Motor neuron (in vitro differentiated cells): ENCODE data around the gene KLC3. TPM values are rescaled to one million over a fixed set of nuclear protein-coding genes. Genes with fewer than 3 reads are reported as not detected.

Experiments
- ATAC-seq, 8 experiments: fragments of 200-7000 bp; cut with Tn5 transposase; replicated peaks in 6 of 8; 2 replicates each; pipeline ENCODE4 v1.8.0; 2021; ENCODE audit warnings: mild to moderate bottlenecking in 8 of 8, moderate library complexity in 8 of 8
- H3K27ac ChIP-seq, 2 donors: fragments of 250-450 bp; sonication (Bioruptor Pico); 2 replicates each; pipeline ENCODE4 v1.9.0; 2021; ENCODE audit warnings: antibody characterized with exemption in 2 of 2, mild to moderate bottlenecking in 2 of 2, moderate library complexity in 1 of 2
- H3K4me1 ChIP-seq, 2 donors: fragments of 250-450 bp; sonication (Bioruptor Pico); replicated peaks in 1 of 2; 2 replicates each; pipeline ENCODE4 v1.6.1; 2021; ENCODE audit warnings: antibody characterized with exemption in 2 of 2, mild to moderate bottlenecking in 2 of 2, moderate library complexity in 1 of 2
- H3K4me3 ChIP-seq, 5 donors: fragments of 250-450 bp; sonication (Bioruptor Pico); 2 replicates each; pipeline ENCODE4 v1.9.0; 2021; ENCODE audit warnings: antibody characterized with exemption in 5 of 5, mild to moderate bottlenecking in 5 of 5, moderate library complexity in 4 of 5
- WGBS, 10 experiments: fragments of 450-650 bp; shearing (Covaris generic); methylation state at CpG; one replicate each; pipeline ENCODE4 v1.0.0; 2022; 5-methylcytosine and 5-hydroxymethylcytosine counted together
- in situ Hi-C, 9 experiments: fragments of 400-800 bp; cut with MboI; loops; one replicate each; pipeline ENCODE4 v1.15.0; 2021; ENCODE audit warnings: low sequenced_read_pairs in 9 of 9, low pct_unique_long_range_greater_than_20kb in 2 of 9; ENCODE audit not compliant: unreplicated experiment in 9 of 9
- total RNA-seq, 8 experiments: library from RNA; unstranded; fragments of 300-600 nt; gene quantifications; 2 replicates each; pipeline versions ENCODE4 v1.2.3 to v1.2.4, GENCODE V29; 2022

KLC3 gene
- total RNA-seq, 8 experiments from 2014 or later = 0.16 to 1.9 (median 0.42) TPM; not detected in 1

DNA sequence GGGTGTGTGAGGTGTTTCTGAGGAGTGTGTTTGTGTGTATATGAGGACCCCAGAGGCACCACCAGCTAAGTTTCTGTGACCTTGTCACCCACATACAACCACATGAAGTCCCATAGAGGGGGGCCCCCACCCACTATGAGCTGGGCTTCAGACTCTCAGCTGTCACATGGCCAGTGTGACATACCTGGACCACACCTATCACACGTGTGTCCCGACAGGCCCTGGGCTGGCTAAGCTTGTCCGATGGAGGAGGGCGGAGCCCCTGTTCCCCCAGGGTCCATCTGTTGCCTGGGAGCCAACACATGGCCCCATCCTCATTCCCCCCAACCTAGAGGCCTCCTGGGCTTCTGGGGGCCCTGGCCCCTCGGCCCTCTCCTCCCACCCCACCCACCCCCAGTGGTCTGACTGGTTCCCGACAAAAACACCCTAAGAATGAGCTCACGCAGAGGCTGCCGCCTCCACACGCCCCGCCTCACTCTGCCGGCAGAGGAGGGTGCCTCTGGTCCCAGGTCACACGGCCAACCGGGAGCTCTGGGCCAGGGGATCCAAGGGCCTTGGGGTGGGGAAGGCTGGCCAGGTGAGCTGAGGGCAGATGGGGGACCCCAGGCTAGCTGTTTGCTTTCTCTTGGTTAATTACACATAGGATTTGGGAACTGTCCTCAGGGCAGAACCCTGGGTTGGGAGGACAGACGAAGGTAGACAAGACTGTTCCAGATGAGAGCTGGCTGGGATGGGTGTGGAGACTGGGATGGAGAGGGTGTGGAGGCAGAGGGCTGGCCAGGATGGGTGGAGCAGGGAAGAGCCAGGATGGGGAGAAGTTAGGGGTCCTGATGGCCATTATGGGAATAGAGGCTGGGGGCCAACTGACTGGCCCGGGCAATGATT is 4.3 kb downstream of the KLC3 start:
- 60% methylated on average over 1 of the region's 15 CpGs; no CpG with 5 or more reads in 9 of the 10 experiments for WGBS, 10 experiments
- no peak overlapping the region for H3K27ac ChIP-seq
- no peaks in the 10 kb centered on the region for H3K4me1 ChIP-seq
- ATAC-seq = peak in 2 of 8 experiments; percentile 32 to 43
- in situ Hi-C loops = no loop called here
- H3K4me3 ChIP-seq = no peak overlapping the region

DNA sequence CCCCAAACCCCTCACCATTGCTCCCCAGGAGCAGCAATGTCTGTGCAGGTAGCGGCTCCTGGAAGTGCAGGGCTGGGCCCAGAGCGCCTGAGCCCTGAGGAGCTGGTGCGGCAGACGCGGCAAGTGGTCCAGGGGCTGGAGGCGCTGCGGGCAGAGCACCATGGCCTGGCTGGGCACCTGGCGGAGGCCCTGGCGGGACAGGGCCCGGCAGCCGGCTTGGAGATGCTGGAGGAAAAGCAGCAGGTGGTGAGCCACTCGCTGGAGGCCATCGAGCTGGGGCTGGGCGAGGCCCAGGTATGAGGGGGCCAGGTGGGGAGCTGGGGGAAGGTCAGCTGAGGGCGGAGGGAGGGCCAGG is 4.9 kb downstream of the KLC3 start:
- in situ Hi-C loops = no loop called here
- ATAC-seq = no peak
- H3K4me3 ChIP-seq = no peak overlapping the region
- H3K4me1 ChIP-seq = no peaks in the 10 kb centered on the region
- WGBS, 10 experiments = 40 to 60% methylated on average over 1 of the region's 15 CpGs; no CpG with 5 or more reads in 8 of the 10 experiments
- no peak overlapping the region for H3K27ac ChIP-seq

- no peak overlapping the region for H3K4me3 ChIP-seq
- peak in 2 of 8 experiments; percentile 15 to 58 for ATAC-seq
- in situ Hi-C loops = no loop called here
- 56% methylated on average over 5 of the region's 27 CpGs; no CpG with 5 or more reads in 9 of the 10 experiments for WGBS, 10 experiments
- H3K4me1 ChIP-seq = no peaks in the 10 kb centered on the region
- H3K27ac ChIP-seq = no peak overlapping the region
Observed at GRCh38 chr19:45346449-45346848, 5.9 kb downstream of the KLC3 start.

DNA sequence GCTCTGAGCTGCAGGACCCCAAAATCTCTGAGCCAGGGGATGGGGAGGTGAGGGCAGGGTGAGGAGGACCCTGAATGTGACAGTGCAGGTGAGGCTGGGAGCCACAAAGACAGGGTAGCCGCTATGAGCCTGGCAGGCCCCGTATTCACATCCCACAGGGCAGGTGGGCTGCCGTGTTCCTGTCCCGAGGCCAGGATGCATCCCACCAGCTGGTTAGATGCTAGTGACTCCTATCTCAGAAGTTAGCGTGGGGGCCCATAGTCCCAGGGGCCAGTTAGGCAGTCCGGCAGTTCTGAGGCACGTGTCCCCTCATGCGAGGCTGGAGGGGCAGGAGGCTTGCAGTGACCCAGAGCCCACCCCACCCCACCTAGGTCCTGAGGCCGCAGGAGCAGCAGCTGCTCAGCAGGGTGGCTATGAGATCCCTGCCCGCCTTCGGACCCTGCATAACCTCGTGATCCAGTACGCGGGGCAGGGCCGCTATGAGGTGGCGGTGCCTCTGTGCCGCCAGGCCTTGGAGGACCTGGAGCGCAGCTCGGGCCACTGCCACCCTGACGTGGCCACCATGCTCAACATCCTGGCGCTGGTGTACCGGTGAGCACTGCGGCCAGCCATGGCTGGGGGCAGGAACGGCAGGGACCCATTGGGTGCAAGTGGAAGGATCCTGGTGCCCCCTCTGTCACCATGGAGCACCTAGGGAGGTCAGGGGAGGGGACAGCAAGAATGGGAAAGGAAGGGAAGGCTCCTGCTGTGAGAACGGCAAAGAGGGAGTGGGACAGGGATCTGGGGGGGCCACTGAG is 7.2 kb downstream of the KLC3 start:
- no peak overlapping the region for H3K27ac ChIP-seq
- 20 to 100% (median 70%) methylated on average over 1 to 4 of the region's 25 CpGs; no CpG with 5 or more reads in 7 of the 10 experiments for WGBS, 10 experiments
- in situ Hi-C loops = no loop called here
- ATAC-seq = peak in 3 of 8 experiments; percentile 6 to 14 (median 12)
- no peaks in the 10 kb centered on the region for H3K4me1 ChIP-seq
- no peak overlapping the region for H3K4me3 ChIP-seq

DNA sequence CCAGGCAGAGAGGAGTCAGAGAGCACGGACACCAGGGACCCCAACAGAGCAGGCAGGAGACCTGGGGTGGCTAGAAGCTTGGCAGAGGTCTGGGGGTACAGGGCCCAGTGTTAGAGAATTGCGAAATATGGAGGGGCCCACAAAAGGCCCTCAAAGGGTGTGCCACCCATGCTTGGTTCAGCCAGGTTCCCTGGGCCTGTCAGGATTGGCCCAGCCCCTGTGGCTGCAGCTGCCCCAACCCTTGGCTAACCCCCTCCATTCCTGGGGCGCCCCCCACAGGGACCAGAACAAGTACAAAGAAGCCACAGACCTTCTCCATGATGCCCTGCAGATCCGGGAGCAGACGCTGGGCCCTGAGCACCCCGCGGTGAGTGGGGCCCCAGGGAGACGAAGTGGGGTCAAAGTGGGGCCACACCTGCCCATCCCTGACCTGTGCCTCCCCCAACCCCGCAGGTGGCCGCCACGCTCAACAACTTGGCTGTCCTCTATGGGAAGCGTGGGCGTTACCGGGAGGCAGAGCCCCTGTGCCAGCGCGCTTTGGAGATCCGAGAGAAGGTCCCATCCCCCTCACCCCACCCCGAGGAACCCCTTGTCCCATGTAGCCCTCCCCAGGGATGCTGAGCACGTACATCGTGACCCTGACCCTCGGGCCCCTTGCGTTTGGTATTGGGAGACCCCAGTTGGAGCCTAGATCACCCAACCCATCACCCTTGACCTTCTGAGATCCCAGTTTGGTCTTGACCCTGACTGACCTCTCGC is 8.0 kb downstream of the KLC3 start:
- in situ Hi-C loops = no loop called here
- 60 to 96% (median 75%) methylated on average over 1 to 4 of the region's 23 CpGs; no CpG with 5 or more reads in 6 of the 10 experiments for WGBS, 10 experiments

GRCh38 chr19:45349126-45349415 is 8.5 kb downstream of the KLC3 start:
- ATAC-seq = no peak
- Histone ChIP-seq H3K27ac (no peak overlapping the region), H3K4me1 (no peaks in the 10 kb centered on the region), H3K4me3 (no peak overlapping the region)
- 0 to 100% (median 50%) methylated on average over 1 of the region's 3 CpGs; no CpG with 5 or more reads in 6 of the 10 experiments for WGBS, 10 experiments
- in situ Hi-C loops = no loop called here

More for the DNA sequence above, 8.0 kb downstream of the KLC3 start:
- no peak for ATAC-seq
- Histone ChIP-seq H3K4me1 (no peaks in the 10 kb centered on the region), H3K4me3 (no peak overlapping the region), H3K27ac (no peak overlapping the region)

GRCh38 chr19:45349430-45349941 is 8.9 kb downstream of the KLC3 start:
- H3K27ac ChIP-seq = no peak overlapping the region
- no peak for ATAC-seq
- no peak overlapping the region for H3K4me3 ChIP-seq
- no peaks in the 10 kb centered on the region for H3K4me1 ChIP-seq
- 0 to 93% (median 85%) methylated on average over 1 to 6 of the region's 17 CpGs; no CpG with 5 or more reads in 4 of the 10 experiments for WGBS, 10 experiments
- in situ Hi-C loops = no loop called here

GRCh38 chr19:45350477-45351058 is 10.0 kb downstream of the KLC3 start:
- H3K4me1 ChIP-seq = no peaks in the 10 kb centered on the region
- no peak overlapping the region for H3K27ac ChIP-seq
- H3K4me3 ChIP-seq = no peak overlapping the region
- ATAC-seq = no peak
- 80 to 100% (median 85%) methylated on average over 1 to 4 of the region's 17 CpGs; no CpG with 5 or more reads in 7 of the 10 experiments for WGBS, 10 experiments
- in situ Hi-C loops = no loop called here

GRCh38 chr19:45351401-45351952 is 10.9 kb downstream of the KLC3 start:
- H3K4me1 ChIP-seq = no peaks in the 10 kb centered on the region
- peak in 2 of 8 experiments; percentile 5 to 38 for ATAC-seq
- in situ Hi-C loops = no loop called here
- H3K27ac ChIP-seq = no peak overlapping the region
- WGBS, 10 experiments = 62 to 100% (median 93%) methylated on average over 1 to 6 of the region's 13 CpGs; no CpG with 5 or more reads in 5 of the 10 experiments
- H3K4me3 ChIP-seq = no peak overlapping the region

DNA sequence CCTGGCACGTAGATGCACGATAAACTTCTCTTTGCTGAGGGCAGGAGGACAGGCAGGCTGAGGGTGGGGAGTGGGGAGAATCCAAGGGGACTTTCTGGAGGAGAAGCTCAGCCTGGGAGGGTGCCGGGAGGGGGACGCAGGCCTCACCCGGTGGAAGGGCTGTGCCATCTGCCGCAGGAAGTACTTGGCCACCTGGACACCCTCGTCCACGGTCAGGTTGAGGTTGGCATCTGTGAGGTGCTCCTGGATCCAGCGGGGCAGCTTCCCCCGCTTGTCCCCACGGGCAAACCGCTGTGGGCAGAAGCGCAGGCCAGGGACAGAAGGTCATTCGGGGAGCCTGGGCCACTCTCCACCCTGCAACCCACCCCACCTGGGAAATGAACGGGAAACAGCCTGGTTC is 11.5 kb downstream of the KLC3 start:
- in situ Hi-C loops = no loop called here
- ATAC-seq = no peak
- Histone ChIP-seq H3K27ac (no peak overlapping the region), H3K4me1 (no peaks in the 10 kb centered on the region), H3K4me3 (no peak overlapping the region)
- 80 to 100% (median 100%) methylated on average over 1 to 2 of the region's 15 CpGs; no CpG with 5 or more reads in 6 of the 10 experiments for WGBS, 10 experiments

GRCh38 chr19:45352471-45352870 is 11.9 kb downstream of the KLC3 start:
- H3K4me1 ChIP-seq = no peaks in the 10 kb centered on the region
- no peak overlapping the region for H3K27ac ChIP-seq
- in situ Hi-C loops = no loop called here
- ATAC-seq = no peak
- 90 to 100% (median 100%) methylated on average over 1 to 2 of the region's 20 CpGs; no CpG with 5 or more reads in 7 of the 10 experiments for WGBS, 10 experiments
- no peak overlapping the region for H3K4me3 ChIP-seq
